UCSD-AML1 (cell line): ENCODE data around the gene ELOVL5.

Source experiments
- DNase-seq: peaks from one replicate; lab custom pipeline; 2025; ENCODE audit not compliant: unreplicated experiment; lab: John Stamatoyannopoulos, UW

The ELOVL5 gene

DNA sequence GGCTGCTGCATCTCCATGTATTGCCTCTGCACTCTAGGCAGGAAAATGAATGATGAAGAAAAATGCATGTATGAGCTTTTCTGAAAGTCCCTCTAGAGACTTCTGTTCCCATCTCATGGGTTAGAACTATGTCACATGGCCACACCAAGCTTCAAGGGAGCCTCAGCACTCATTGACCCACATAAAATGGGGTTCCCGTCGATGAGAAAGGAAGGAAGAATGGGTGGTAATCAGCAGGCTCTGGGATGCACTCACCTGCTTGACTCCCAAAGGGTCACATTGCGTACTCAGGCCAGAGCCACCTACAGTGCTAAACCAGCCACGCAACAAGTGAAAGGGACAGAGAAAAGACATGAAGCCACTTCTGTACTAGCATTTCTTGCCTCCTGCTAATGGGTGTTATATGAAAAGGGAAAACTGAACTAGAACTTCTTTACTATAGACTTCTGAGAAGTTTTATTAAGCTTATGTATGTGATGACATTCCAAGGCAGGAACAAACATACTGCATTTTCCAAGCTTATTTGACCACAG, 104.3 kb downstream of the ELOVL5 start:
- no peak for DNase-seq

DNA sequence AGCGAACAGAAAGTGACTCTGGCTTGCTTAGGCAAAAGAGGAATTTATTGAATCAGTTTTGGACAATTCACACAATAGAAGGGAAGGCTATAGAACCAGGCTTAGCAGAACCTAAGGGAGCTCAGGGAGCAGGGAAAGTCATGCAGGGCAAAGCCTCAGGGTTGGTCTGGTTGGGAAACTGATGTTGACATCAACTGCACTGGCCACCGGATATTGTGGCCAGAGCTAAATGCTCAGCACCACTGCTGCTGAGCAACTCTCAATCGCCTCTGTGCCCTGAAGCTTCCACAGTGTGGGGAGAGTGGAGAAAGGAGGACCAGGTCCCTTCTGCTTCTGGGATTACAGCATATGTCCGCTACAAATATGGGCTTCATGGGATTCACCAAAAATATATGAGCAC, 106.8 kb downstream of the ELOVL5 start:
- DNase-seq = peak; percentile 17

DNA sequence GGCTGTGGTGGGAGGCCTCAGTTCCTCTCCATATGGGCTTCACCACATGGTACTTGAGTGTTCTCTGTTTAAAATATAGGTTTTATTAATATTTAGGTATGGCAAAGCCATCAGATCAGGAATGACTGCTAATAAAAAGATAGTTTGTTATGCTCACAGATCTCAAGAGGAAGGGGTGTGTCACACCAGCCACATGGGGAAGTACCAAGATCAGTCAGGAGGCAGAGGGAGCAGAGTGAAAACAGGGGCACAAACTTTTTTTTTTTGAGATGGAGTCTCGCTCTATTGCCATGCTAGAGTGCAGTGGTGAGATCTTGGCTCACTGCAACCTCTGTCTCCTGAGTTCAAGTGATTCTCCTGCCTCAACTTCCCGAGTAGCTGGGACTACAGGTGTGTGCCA, 108.0 kb downstream of the ELOVL5 start:
- DNase-seq = no peak

DNA sequence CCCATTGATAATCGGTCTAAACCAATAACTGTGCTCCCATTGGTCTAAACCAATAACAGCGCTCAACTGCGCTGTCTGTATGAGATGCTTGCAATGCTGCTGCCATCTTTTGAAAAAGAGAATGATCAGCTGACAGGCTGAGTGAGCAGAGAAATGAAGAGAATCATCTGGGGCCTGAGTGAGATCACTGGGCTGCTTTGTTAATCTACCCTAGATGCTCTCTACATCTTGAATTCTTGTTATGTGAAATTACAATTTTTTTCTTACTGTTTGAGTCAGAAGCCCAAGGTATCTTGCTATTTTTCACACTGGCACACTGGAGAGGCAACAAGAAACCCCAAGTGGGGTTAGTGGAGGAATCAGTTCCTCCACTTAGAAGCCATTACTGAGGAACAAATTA, 108.6 kb downstream of the ELOVL5 start:
- DNase-seq = no peak

DNA sequence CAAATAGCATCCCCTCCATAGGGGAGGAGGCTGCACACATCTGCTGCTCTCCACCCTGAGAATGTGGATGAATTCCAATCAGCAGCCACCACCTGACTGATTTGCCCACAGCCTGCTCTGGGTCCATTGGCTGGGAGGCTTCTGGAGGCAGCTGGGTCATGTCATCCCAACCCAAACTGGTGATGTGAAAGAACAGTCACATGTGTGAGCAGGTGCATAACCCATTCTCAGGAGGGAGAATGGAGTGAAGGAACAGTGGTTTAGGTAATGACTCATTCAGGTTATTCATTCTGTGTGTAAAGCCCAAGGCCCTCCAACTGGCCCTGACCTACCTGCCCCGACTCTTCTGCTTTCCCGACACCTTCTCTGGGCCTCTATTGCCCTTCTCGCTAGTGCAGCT, 109.2 kb downstream of the ELOVL5 start:
- no peak for DNase-seq

DNA sequence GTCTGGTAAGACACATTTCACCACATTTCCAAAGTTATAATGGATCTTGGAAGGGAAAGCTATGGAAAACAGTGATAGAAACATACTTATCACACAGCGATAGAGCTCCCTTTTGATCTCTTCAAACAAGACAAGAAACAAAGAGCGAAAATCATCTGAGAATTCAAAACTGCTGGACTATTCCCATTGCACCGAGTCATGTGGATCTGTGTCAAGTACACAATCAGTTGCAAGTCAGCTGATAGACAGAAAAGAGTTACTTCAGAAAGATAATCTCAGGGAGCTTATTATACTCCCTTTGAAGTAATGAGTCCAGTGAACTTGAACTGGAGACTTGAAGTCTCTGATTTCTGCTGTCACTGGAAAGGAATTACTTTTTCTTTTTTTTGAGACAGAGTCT, 110.4 kb downstream of the ELOVL5 start:
- DNase-seq = no peak

DNA sequence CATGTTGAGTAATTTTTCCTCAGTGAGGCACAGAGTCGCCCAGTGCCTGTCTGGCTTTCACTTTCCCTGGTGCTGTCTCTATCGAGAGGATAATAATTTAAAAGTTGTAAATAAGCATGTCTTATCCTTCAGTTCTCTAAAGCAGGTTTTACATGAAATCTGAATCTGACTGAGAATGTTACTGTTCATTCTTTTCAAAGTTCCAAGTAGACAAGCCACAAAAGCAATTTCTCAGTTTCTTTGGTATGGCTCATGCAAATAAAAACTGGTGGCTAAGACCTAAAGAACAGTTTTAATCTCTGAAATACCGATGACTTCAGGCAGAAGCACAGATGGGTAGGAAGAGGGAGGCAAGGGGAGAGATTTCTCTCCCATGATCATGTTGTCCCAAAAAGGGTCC, 112.5 kb downstream of the ELOVL5 start:
- DNase-seq = no peak

DNA sequence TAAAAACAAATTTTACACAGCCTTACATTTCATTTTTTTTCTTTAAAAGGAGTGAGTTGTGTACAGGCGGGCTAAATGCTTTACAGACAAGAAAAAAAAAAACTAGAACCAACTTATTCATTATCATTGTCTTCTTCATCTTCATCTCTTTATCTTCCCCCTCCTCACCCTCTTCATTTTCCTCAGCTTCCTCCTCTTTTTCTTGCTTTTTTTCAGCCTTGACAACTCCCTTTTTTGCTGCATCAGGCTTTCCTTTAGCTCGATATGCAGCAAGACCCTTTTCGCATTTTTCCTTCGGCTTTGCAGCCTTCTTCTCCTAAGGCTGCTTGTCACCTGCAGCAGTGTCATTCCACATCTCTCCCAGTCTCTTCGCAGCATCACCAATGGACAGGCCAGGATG, 113.2 kb downstream of the ELOVL5 start:
- no peak for DNase-seq

DNA sequence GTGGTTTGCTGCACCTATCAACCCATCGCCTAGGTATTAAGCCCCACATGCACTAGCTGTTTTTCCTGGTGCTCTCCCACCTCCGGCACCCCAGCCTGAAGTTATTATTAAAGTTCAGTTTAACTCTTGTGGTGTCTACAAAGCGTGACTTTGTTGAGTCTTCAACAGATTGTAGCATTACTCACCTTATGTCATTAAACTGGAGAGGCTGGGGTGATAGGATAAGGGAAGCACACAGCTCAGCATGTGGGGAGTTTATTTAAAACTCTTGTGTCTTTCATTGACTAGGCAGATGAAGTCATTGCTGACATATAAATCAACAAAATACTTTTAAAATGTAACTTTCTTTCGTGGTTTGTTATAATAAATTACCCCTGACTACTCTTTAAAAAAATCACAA, 115.4 kb downstream of the ELOVL5 start:
- no peak for DNase-seq

DNA sequence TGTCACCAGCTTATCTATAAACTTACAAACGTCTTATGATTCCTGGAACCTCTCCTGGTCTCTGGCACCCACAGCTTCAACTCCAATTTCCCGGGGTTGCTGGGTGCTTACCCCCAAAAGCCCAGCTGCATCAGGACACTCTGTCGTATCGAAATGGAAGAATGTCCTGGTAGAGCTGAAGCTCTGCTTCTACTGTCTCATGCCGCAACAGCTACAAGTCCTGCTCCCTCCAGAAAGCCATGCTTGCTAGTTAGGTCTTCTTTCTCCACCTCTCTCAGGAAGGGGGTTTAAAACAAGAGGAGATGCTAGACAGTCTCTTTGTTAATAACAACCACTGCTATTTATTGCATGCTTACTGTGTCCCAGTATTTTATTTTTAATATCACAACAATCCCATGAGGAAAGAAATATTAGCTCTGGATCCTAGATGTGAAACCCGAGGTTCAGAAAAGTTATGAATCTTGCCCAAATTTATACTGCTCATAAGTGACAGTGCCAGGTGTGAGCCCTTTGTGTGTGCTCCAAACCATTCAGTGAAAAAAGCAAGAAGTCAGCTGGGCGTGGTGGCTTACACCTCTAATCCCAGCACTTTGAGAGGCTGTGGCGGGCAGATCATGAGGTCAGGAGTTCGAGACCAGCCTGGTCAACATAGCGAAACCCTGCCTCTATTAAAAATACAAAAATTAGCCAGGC, 117.8 kb downstream of the ELOVL5 start:
- no peak for DNase-seq

DNA sequence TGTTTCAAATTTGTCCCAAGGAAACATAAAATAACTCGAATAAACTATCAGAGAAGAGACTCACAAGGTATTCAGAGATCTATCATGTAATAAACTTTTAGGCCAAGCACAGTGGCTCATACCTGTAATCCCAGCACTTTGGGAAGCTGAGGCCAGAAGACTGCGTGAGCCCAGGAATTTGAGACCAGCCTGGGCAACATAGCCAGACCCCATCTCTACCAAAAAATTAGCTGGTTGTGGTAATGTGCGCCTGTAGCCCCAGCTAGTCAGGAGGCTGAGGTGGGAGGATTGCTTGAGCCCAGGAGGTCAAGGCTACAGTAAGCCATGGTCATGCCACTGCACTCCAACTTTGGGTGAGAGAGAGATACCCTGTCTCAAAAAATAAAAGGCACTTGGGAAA, 120.9 kb downstream of the ELOVL5 start:
- DNase-seq = no peak

DNA sequence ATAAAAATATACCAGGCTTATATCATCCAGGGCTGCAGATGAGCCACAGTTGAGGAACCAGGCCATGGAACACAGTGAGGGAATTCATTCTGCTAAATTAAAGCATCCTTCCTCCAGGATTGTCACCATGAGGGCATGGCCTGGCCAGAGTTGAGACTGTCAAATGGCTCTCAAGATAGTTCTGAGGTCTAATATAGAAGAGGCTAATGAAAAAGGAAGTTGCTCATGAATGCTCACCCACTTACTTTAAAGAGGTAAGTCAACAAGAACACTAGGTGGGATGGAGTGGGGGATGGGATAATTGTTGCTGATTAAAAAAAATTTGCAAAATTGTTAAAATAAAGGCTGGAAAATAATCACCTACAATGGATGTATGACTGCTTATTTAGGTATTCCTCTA, 128.1 kb downstream of the ELOVL5 start:
- DNase-seq = no peak
